Fibroblast of skin of abdomen (primary cell): ENCODE results near the gene OSBPL10. TPM values are rescaled to one million over a fixed set of nuclear protein-coding genes. Genes with fewer than 3 reads are reported as not detected.
"Not testable (repeated sequence)": the region's sequence is repeated elsewhere in the genome, so short reads cannot be mapped to it uniquely, and the experiment has no call there.

Experiments used
- DNase-seq: peaks from one replicate; pipeline ENCODE4 v3.0.0-alpha.2; 2013
- polyA plus RNA-seq, 2 experiments: library from polyadenylated mRNA; unstranded; fragments of 120-200 nt; gene quantifications; one replicate each; pipeline ENCODE4 v1.2.1, GENCODE V29; 2013; ENCODE audit not compliant: insufficient read length in 2 of 2

OSBPL10 gene, protein sequence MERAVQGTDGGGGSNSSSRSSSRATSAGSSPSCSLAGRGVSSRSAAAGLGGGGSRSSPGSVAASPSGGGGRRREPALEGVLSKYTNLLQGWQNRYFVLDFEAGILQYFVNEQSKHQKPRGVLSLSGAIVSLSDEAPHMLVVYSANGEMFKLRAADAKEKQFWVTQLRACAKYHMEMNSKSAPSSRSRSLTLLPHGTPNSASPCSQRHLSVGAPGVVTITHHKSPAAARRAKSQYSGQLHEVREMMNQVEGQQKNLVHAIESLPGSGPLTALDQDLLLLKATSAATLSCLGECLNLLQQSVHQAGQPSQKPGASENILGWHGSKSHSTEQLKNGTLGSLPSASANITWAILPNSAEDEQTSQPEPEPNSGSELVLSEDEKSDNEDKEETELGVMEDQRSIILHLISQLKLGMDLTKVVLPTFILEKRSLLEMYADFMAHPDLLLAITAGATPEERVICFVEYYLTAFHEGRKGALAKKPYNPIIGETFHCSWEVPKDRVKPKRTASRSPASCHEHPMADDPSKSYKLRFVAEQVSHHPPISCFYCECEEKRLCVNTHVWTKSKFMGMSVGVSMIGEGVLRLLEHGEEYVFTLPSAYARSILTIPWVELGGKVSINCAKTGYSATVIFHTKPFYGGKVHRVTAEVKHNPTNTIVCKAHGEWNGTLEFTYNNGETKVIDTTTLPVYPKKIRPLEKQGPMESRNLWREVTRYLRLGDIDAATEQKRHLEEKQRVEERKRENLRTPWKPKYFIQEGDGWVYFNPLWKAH
- 7.1 TPM for polyA plus RNA-seq (2013, experiment 1 of 2; ENCODE audit: insufficient read length)
- polyA plus RNA-seq (2013, experiment 2 of 2; ENCODE audit: insufficient read length): 7.7 TPM

- DNase-seq: peak; percentile 94
Measured at GRCh38 chr3:31981206-31982181, at the start of gene OSBPL10, which contains the start of gene ZNF860. Gene OSBPL10, minus strand, starts transcription at chr3:31981262. Its CDS starts 83 bp downstream, at chr3:31981179. Gene ZNF860, plus strand, starts transcription at chr3:31981750. Its CDS starts 7,330 bp downstream, at chr3:31989080.

GRCh38 chr3:32026593-32026992 lies 45.5 kb upstream of the OSBPL10 start:
- no peak for DNase-seq

DNA sequence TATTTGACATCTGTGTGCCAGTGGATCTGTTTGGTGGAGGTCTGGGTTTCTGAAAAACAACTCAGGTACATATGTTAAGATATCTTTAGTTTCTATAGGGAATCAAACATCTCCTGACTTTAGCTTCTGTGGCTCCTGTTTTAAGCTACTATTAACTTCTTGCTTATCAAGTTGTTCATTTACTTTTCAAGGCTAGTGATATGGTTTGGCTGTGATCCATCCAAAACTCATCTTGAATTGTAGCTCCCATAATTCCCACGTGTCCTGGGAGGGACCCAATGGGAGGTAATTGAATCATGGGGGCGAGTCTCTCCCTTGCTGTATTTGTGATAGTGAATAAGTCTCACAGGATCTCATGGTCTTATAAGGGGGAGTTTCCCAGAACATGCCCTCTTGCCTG lies 41.9 kb upstream of the OSBPL10 start:
- DNase-seq: no peak

GRCh38 chr3:32021748-32022147 lies 40.7 kb upstream of the OSBPL10 start:
- DNase-seq: no peak

DNA sequence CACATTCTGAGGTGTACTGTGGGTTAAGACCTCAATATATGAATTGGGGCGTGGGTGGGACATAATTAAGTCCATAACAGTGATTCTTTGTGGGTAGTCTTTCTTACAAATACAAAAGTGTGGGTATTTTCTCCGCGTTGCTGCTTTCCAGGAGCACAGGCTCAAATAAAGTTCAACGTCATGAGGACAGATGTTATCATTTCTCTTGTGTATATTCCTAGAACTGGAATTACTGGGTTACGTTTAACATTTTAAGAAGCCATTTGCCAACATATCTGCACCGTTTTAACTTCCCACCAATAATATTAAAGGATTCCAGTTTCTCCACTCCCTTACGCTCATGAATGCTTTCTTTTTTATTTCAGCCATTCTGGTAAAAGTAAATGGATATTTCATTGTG lies 40.1 kb upstream of the OSBPL10 start:
- DNase-seq: no peak

DNA sequence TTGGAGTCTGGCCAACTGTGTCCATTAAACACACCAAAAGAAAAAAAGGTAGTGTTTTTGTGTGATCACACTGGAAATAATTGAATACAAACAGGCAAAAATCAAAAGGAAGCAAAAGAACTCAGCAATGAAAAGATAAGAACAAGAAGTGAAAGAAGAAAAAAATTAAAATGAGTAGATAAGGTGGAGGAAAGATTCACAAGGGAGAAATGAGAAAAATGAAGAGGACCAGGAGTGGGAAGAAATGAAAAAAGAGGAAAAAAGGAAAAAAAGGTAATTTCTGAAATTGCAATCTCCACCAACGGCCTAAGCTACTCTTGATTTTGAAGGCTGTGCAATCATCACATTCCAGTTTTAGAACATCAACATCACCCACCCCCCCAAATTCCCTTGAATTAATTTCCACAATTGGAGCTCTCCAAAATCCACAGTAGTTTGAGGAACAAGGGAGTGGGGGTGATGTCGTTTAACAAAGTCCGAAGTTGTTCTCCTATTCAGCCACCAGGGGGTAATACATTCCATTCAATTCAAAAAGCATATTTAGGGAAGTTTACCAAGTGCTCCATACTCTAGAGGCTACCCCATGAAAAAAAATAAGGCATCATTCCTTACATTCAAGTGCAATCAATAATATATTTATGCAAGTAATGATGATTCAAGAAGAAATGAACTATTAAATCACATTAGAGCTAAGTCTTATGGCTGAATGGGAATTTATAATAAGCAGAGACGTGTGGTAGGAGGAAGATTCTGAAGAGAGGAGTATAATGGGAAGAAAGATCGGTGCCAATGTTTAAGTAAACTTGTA lies 37.9 kb upstream of the OSBPL10 start:
- peak; percentile 49 for DNase-seq

DNA sequence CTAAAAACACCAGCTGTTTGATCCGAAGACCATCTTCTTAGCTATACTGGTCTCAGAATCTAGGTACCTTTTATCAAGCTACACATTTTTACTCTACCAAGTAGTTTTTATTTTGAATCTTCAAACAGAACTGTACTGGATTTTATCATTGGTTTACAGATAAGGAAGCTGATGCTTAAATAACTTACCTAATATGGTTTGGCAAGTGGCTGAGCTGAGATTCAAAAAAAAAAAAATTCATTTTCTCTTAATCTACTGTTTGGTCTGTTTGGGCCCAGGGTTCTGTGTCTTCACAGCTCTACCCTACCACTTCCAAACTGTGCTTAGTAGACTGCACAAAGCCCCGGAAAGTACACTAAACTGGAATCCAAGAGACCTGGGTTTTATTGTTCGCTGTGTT lies 36.2 kb upstream of the OSBPL10 start:
- DNase-seq: no peak

DNA sequence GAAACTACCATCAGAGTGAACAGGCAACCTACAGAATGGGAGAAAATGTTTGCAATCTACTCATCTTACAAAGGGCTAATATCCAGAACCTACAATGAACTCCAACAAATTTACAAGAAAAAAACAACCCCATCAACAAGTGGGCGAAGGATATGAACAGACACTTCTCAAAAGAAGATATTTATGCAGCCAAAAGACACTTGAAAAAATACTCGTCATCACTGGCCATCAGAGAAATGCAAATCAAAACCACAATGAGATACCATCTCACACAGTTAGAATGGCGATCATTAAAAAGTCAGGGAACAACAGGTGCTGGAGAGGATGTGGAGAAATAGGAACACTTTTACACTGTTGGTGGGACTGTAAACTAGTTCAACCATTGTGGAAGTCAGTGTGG lies 34.6 kb upstream of the OSBPL10 start:
- not testable (repeated sequence) for DNase-seq

GRCh38 chr3:32010699-32011098 lies 29.6 kb upstream of the OSBPL10 start:
- not testable (repeated sequence) for DNase-seq

- no peak for DNase-seq
Measured at GRCh38 chr3:32009957-32010356, 28.9 kb upstream of the OSBPL10 start.

DNA sequence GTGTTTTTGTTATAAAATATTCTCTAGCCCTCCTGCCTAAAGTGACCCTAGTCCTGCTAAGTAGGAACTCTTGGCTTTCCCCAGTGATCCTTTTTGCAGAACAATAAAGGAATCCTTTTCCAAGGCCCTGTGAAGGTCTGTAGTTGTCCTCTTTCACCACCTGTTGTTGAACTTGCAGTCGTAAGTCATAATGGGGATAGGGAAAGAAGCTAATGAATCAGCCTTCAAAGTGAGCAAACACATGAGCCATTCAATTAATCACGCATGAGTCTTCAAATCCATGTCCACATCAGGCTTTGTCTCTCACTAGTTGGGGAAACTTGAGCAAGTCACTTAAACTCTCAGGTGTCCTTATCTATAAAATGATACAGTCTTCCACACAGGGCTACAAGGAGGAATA lies 28.0 kb upstream of the OSBPL10 start:
- DNase-seq: no peak

DNA sequence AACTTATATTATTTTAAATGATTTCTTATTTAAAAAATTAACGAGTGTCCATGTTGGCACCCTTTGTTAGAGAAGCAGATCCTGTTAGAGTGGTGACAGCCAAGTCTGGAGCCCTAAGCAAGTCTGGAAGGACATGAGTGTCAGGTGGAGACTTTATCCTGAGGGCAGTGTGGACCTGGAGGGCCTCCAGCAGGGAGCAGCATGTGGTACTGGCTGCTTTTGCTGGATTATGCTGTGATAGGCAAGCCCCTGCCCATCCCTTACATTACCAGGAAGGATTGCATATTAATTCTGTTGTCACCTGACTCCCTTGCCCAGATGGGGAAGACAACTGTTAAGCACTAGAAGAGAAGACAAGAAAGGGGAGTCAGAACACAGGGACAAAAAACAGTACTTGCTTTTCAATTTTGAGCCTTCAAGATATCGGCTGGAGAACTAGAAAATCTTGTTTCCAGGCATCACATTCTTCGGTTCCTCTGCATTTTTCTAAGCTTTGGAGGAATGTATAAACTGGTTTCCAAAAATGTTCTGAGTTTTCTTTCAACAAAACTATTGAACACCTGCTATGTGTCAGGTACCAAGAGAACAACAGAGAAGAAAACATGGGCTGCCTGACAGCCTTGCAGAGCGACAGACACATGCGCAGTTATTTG lies 23.2 kb upstream of the OSBPL10 start:
- DNase-seq: no peak

DNA sequence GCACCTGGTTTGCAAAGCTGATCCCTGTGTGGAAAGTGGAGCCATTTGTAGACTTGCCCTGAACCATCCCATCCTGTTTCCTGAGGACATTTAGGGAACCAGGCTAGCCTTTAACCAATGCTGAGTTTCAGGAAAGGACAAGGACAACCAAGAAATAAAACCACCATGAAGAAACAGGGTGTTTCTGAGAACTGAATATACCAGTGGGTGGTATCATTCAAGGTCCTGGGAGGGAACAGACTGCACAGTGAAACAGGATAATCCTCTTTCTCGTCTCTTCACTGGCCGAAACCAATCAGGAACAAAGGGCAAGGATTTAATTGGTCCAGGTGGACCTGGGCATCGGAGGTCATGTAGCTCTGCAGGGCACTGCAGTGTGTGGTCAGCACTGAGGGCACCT lies 22.3 kb upstream of the OSBPL10 start:
- DNase-seq: no peak

- DNase-seq: peak; percentile 13
Measured at GRCh38 chr3:32002561-32003368, 21.7 kb upstream of the OSBPL10 start.

- no peak for DNase-seq
Measured at GRCh38 chr3:32000877-32001276, 19.8 kb upstream of the OSBPL10 start.

DNA sequence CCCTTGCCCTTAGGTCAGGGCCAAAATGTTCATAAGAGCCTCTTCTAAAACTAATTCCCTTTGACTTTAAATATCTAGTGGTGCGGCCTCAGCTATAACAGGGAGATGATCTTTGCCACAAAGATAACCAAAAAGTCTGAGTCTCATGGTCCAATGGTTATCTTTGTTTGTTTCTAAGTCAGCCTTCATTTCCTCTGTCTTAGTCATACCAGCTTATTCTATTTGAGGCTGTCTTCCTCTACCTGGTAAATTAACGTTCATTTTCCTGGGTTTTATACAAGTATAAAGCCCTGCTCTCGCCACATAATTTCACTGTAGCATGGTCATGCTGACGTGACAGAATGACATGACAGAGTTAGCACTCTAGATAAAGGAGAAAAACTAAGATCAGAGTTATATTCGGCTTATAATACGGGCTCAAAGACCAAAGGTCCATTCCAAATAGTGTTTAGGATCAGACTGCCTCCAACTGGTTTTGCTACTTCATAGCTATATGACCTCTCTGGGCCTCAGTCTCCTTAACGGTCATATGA lies 18.9 kb upstream of the OSBPL10 start:
- DNase-seq: no peak

DNA sequence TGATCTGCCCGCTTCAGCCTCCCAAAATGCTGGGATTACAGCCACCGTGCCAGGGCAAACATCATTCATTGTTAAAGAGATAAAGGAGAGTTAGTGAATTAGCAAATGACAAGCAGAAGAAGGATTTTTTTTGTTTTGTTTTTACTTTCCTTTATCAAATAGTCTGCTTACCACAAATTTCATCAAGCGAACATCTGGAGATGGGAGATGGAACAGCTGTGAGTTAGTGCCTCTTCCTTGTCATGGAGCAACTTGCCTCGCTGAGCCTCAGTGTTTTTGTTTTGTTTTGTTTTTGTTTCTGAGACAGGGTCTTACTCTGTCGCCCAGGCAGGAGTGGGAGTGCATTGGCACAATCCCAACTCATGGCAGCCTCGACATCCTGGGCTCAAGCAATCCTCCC lies 16.4 kb upstream of the OSBPL10 start:
- DNase-seq: no peak

GRCh38 chr3:31996195-31996594 lies 15.1 kb upstream of the OSBPL10 start:
- no peak for DNase-seq

DNA sequence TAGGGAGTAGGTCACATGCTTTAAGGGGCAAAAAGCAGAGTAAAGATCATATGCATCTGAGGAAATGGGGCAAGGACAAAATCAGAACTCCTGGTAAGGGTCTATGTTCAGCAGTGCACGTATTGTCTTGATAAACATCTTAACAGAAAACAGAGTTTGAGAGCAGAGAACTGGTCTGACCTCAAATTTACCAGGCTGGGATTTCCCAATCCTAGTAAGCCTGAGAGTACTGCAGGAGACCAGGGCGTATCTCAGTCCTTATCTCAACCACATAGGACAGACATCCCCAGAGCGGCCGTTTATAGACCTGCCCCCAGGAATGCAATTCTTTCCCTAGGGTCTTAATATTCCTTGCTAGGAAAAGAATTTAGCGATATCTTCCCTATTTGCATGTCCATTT lies 14.0 kb upstream of the OSBPL10 start:
- DNase-seq: not testable (repeated sequence)

DNA sequence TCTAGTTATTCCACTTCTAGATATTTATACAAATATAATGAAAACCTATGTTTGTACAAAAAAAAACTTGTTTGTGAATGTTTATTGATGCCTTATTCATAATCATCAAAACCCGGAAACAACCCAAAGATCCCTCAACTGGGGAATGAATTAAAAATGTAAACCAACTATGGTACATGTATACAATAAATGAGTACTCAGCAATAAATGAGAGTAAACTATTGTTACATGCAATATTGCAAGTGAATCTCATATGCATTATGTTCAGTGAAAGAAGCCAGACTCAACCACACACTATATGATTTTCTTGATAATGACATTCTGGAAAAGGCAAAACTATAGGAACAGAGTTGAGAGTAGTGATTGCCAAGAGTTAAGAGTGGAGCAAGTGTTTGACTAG lies 12.8 kb upstream of the OSBPL10 start:
- DNase-seq: no peak
